ENCODE results near the gene ATP5F1E. TPM values are rescaled to one million over a fixed set of nuclear protein-coding genes. Genes with fewer than 3 reads are reported as not detected.

ATP5F1E gene
- total RNA-seq, 8 experiments from 2014 or later: 34.5 to 94.0 (median 69.8) TPM

DNA sequence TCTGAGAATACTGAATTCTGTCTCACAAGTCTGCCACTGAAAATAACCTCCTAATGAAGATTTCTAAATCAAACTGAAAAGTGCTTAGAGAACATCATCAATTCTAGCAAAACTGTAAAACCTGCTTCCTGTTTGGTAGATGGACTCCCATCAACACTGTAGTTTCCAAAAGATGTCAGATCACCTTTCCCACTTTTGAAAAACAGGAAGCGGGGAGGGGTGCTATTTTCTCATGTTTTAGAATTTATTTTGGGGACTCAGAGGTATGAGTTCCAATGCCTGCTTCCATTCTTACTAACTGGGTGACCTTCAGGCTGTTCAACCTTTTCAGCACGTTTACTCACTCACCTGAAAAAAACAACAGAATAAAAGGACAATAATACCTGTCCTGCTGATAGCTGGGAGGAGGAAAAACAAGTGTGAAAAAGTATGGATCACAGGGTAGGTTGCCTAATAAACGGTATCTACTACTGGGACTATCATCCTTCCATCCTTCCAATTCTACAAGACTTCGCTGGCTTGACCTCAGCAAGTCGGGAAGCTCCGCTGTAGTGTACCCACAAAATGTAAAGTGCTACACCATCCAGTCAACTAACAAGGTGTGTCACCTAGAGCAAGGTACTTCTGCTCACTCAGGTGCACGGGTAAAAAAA lies 1.1 kb downstream of the ATP5F1E start:
- Histone ChIP-seq H3K4me1 (replicated peaks in 1 of 2) (peaks cover 20 to 58% of the 10 kb centered on the region in 2 donors), H3K4me3 (peak overlapping the region; percentile 79 to 96 (median 82)), H3K27ac (no peak overlapping the region)
- WGBS, 10 experiments: 13 to 68% (median 55%) methylated on average over 1 to 7 of the region's 7 CpGs; no CpG with 5 or more reads in 1 of the 10 experiments
- in situ Hi-C loops (cut with MboI; ENCODE audit: low pct_unique_long_range_greater_than_20kb in 2 of 9, low sequenced_read_pairs in 9 of 9, unreplicated experiment in 9 of 9): loop anchor here in 1 of 9 experiments (25.0 kb wide), 1 partner anchor 144 kb away; no protein-coding TSS in a partner anchor
- ATAC-seq (replicated peaks in 6 of 8): no peak

DNA sequence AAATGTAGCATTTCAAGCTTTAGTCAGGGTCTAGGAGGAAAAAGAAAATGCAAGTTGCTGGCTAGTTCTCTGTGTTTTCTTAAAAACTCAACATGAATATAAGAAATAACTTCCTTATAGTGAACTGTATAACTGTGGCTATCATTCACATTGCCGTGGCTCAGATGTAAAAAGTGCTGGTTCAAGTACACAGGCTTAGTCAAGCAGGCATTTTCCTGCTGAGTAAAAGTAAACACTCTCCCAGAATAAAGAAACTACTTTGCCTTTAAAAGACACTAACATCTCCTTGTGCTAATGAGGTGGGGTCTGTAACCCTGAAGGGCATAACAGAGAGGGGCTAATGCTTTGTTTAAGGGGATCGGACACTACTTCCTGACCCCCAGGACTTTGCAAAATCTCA lies 3.3 kb downstream of the ATP5F1E start:
- Histone ChIP-seq H3K4me3 (peak overlapping the region in 4 of 5 donors; percentile 9 to 26 (median 14)), H3K4me1 (replicated peaks in 1 of 2) (peaks cover 32 to 71% of the 10 kb centered on the region in 2 donors), H3K27ac (no peak overlapping the region)
- in situ Hi-C loops (cut with MboI; ENCODE audit: low pct_unique_long_range_greater_than_20kb in 2 of 9, low sequenced_read_pairs in 9 of 9, unreplicated experiment in 9 of 9): loop anchor here in 1 of 9 experiments (25.0 kb wide), 1 partner anchor 142 kb away; no protein-coding TSS in a partner anchor
- no peak for ATAC-seq (replicated peaks in 6 of 8)
- WGBS, 10 experiments: 0 to 30% (median 0%) methylated on average over 1 to 2 of the region's 2 CpGs; no CpG with 5 or more reads in 2 of the 10 experiments

DNA sequence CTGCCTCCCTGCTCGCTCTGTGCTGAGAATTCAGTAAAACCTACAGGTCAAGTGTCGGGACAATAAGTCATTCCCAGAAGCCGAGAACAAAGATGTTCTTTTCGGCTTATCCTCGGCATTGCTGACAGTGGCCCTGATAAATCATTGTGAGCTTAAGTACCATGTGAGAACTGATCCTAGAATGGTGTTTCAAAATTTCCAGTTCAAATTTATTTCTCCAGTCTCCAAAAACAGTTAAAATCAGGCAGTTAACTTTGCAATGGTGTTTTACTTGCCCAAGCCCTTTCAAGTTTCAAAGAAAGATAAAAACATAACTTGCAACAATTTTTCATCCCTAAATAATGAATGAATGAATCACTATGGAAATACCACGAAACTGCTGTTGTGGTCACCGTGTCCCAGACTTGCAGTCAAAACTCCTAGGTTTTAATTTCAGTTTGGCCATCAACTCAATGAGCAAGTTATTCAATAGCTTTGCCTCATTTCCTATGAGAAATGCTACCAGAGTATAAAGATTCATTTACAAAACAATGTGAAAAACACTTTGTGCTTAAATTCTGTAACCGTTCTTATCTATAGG lies 4.3 kb downstream of the ATP5F1E start:
- no peak for ATAC-seq (replicated peaks in 6 of 8)
- peaks cover 32 to 67% of the 10 kb centered on the region in 2 donors for H3K4me1 ChIP-seq (replicated peaks in 1 of 2)
- in situ Hi-C loops (cut with MboI; ENCODE audit: low pct_unique_long_range_greater_than_20kb in 2 of 9, low sequenced_read_pairs in 9 of 9, unreplicated experiment in 9 of 9): loop anchor here in 1 of 9 experiments (25.0 kb wide), 1 partner anchor 141 kb away; no protein-coding TSS in a partner anchor
- 3 to 82% (median 13%) methylated on average over 3 to 8 of the region's 8 CpGs for WGBS, 10 experiments
- H3K27ac ChIP-seq: no peak overlapping the region
- H3K4me3 ChIP-seq: no peak overlapping the region

- H3K27ac ChIP-seq: no peak overlapping the region
- in situ Hi-C loops (cut with MboI; ENCODE audit: low pct_unique_long_range_greater_than_20kb in 2 of 9, low sequenced_read_pairs in 9 of 9, unreplicated experiment in 9 of 9): loop anchor here in 1 of 9 experiments (25.0 kb wide), 1 partner anchor 140 kb away; no protein-coding TSS in a partner anchor
- no peak for ATAC-seq (replicated peaks in 6 of 8)
- no peak overlapping the region for H3K4me3 ChIP-seq
- 45 to 98% (median 70%) methylated on average over 1 to 5 of the region's 5 CpGs for WGBS, 10 experiments
- peaks cover 32 to 67% of the 10 kb centered on the region in 2 donors for H3K4me1 ChIP-seq (replicated peaks in 1 of 2)
These were observed 5.0 kb downstream of the ATP5F1E start for GRCh38 chr20:59026904-59027740.

GRCh38 chr20:59025511-59025910 lies 6.6 kb downstream of the ATP5F1E start:
- ATAC-seq (replicated peaks in 6 of 8): no peak
- 39 to 92% (median 50%) methylated on average over 1 to 4 of the region's 4 CpGs; no CpG with 5 or more reads in 1 of the 10 experiments for WGBS, 10 experiments
- Histone ChIP-seq H3K4me3 (no peak overlapping the region), H3K4me1 (replicated peaks in 1 of 2) (peaks cover 39 to 70% of the 10 kb centered on the region in 2 donors), H3K27ac (no peak overlapping the region)
- in situ Hi-C loops (cut with MboI; ENCODE audit: low pct_unique_long_range_greater_than_20kb in 2 of 9, low sequenced_read_pairs in 9 of 9, unreplicated experiment in 9 of 9): loop anchor here in 1 of 9 experiments (25.0 kb wide), 1 partner anchor 138 kb away; no protein-coding TSS in a partner anchor

GRCh38 chr20:59025086-59025485 lies 7.0 kb downstream of the ATP5F1E start:
- ATAC-seq (replicated peaks in 6 of 8): no peak
- 67 to 100% methylated on average over 1 of the region's 2 CpGs; no CpG with 5 or more reads in 8 of the 10 experiments for WGBS, 10 experiments
- H3K27ac ChIP-seq: no peak overlapping the region
- no peak overlapping the region for H3K4me3 ChIP-seq
- in situ Hi-C loops (cut with MboI; ENCODE audit: low pct_unique_long_range_greater_than_20kb in 2 of 9, low sequenced_read_pairs in 9 of 9, unreplicated experiment in 9 of 9): loop anchor here in 1 of 9 experiments (25.0 kb wide), 1 partner anchor 138 kb away; no protein-coding TSS in a partner anchor
- H3K4me1 ChIP-seq (replicated peaks in 1 of 2): peaks cover 39 to 66% of the 10 kb centered on the region in 2 donors

- no peak overlapping the region for H3K4me3 ChIP-seq
- ATAC-seq (replicated peaks in 6 of 8): no peak
- H3K27ac ChIP-seq: no peak overlapping the region
- WGBS, 10 experiments: 80 to 100% (median 93%) methylated on average over 2 to 10 of the region's 24 CpGs; no CpG with 5 or more reads in 3 of the 10 experiments
- in situ Hi-C loops (cut with MboI; ENCODE audit: low pct_unique_long_range_greater_than_20kb in 2 of 9, low sequenced_read_pairs in 9 of 9, unreplicated experiment in 9 of 9): no loop called here
- H3K4me1 ChIP-seq (replicated peaks in 1 of 2): peaks cover 35 to 56% of the 10 kb centered on the region in 2 donors
These were observed 8.0 kb downstream of the ATP5F1E start for GRCh38 chr20:59024111-59024530.

DNA sequence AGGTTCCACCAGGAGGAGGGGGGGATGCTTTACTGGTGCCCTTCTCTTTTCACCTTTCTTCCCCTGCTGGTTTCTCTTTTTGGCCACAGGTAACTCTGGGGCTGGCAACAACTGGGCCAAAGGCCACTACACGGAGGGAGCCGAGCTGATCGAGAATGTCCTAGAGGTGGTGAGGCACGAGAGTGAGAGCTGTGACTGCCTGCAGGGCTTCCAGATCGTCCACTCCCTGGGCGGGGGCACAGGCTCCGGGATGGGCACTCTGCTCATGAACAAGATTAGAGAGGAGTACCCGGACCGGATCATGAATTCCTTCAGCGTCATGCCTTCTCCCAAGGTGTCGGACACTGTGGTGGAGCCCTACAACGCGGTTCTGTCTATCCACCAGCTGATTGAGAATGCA lies 8.5 kb downstream of the ATP5F1E start:
- Histone ChIP-seq H3K4me3 (no peak overlapping the region), H3K27ac (no peak overlapping the region), H3K4me1 (replicated peaks in 1 of 2) (peaks cover 34 to 51% of the 10 kb centered on the region in 2 donors)
- no peak for ATAC-seq (replicated peaks in 6 of 8)
- in situ Hi-C loops (cut with MboI; ENCODE audit: low pct_unique_long_range_greater_than_20kb in 2 of 9, low sequenced_read_pairs in 9 of 9, unreplicated experiment in 9 of 9): no loop called here
- WGBS, 10 experiments: 89 to 100% (median 98%) methylated on average over 6 to 10 of the region's 13 CpGs; no CpG with 5 or more reads in 5 of the 10 experiments

- Histone ChIP-seq H3K4me1 (replicated peaks in 1 of 2) (peaks cover 27 to 43% of the 10 kb centered on the region in 2 donors), H3K4me3 (no peak overlapping the region), H3K27ac (no peak overlapping the region)
- in situ Hi-C loops (cut with MboI; ENCODE audit: low pct_unique_long_range_greater_than_20kb in 2 of 9, low sequenced_read_pairs in 9 of 9, unreplicated experiment in 9 of 9): no loop called here
- no peak for ATAC-seq (replicated peaks in 6 of 8)
- WGBS, 10 experiments: 71 to 96% (median 91%) methylated on average over 1 to 5 of the region's 15 CpGs; no CpG with 5 or more reads in 4 of the 10 experiments
These were observed 9.4 kb downstream of the ATP5F1E start for GRCh38 chr20:59022754-59023153.

DNA sequence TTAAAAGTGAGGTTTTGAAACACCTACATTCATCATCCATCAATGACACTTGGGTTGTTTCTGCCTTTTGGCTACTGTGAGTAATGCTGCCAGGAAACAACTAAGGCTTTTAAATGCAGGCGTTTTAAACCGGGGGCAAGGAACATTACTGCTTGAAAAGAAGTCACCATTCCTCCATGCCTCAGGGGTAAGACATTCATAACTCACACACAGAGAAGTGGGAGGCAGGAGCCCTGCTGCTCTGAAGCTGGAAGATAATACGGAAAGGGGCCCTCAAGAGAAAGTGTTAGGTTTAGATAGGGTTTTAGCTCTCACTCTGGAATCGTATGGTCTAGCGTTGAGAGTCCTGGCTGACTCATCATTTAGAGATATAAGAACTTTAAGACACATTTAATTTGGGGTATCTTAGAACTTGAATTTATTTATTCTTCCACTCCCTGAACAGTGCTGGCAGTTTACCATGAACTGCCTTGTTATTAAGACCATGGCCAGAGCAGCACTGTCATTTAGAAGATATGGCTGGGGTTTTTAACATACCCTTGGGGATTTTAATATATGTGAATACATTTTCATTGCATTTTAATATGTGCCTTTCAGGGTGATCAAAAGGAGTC lies 11.1 kb downstream of the ATP5F1E start:
- WGBS, 10 experiments: 0 to 33% (median 18%) methylated on average over 1 to 5 of the region's 5 CpGs; no CpG with 5 or more reads in 1 of the 10 experiments

GRCh38 chr20:59019217-59019616 lies 12.9 kb downstream of the ATP5F1E start, which contains the start of gene TUBB1:
Gene TUBB1 (plus strand): TSS chr20:59019429. CDS start chr20:59019523, 94 bp downstream.
- Histone ChIP-seq H3K4me1 (replicated peaks in 1 of 2) (peaks cover 12 to 21% of the 10 kb centered on the region in 2 donors), H3K27ac (no peak within 1 kb of the TSS), H3K4me3 (no peak within 1 kb of the TSS)
- WGBS, 10 experiments: 0 to 100% (median 100%) methylated on average over 1 to 5 of the region's 5 CpGs; no CpG with 5 or more reads in 3 of the 10 experiments
- ATAC-seq (replicated peaks in 6 of 8): peak in 3 of 8 experiments; percentile 7 to 70 (median 54)
- in situ Hi-C loops (cut with MboI; ENCODE audit: low pct_unique_long_range_greater_than_20kb in 2 of 9, low sequenced_read_pairs in 9 of 9, unreplicated experiment in 9 of 9): no loop called here

More for the DNA sequence above, 11.1 kb downstream of the ATP5F1E start:
- in situ Hi-C loops (cut with MboI; ENCODE audit: low pct_unique_long_range_greater_than_20kb in 2 of 9, low sequenced_read_pairs in 9 of 9, unreplicated experiment in 9 of 9): no loop called here
- ATAC-seq (replicated peaks in 6 of 8): peak in 6 of 8 experiments; percentile 30 to 83 (median 52)
- peaks cover 26 to 32% of the 10 kb centered on the region in 2 donors for H3K4me1 ChIP-seq (replicated peaks in 1 of 2)
- no peak overlapping the region for H3K4me3 ChIP-seq
- H3K27ac ChIP-seq: no peak overlapping the region

GRCh38 chr20:59018817-59019216 lies 13.3 kb downstream of the ATP5F1E start:
- Histone ChIP-seq H3K27ac (no peak overlapping the region), H3K4me1 (replicated peaks in 1 of 2) (peaks cover 12 to 21% of the 10 kb centered on the region in 2 donors), H3K4me3 (no peak overlapping the region)
- ATAC-seq (replicated peaks in 6 of 8): no peak
- WGBS, 10 experiments: 83 to 100% (median 86%) methylated on average over 1 of the region's 10 CpGs; no CpG with 5 or more reads in 7 of the 10 experiments
- in situ Hi-C loops (cut with MboI; ENCODE audit: low pct_unique_long_range_greater_than_20kb in 2 of 9, low sequenced_read_pairs in 9 of 9, unreplicated experiment in 9 of 9): no loop called here

All from motor neuron (in vitro differentiated cells).